ENCODE results near the gene MPPED1. TPM values are rescaled to one million over a fixed set of nuclear protein-coding genes. Genes with fewer than 3 reads are reported as not detected.

MPPED1 gene
- total RNA-seq, 2 donors from 2014 or later = 0.11 to 0.59 TPM

DNA sequence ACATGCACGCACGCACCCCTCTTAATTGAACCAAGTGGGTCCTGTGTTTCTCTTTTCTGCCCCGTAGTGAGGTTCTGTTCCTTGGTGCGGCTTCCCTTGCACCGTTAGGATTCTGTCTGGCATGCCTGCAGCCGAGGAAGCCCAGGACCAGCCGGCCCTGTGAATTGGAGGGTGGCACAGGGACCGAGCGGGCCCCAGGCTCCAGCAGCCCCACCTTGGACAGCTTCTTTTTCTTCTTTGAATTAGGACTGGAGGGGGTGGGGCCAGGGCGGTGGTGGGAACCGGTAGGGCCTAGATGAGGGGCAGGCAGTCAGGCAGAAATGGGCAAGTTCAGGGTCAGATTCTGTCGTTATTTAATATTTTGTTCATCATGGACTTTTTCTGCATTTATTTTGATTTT, 94.7 kb downstream of the MPPED1 start:
- Mint-ChIP-seq H3K4me1 (no peaks in the 10 kb centered on the region), H3K36me3 (ENCODE audit: low read depth) (no peaks in the 10 kb centered on the region), H3K27ac (no peak overlapping the region), H3K4me3 (no peak overlapping the region), H3K27me3 (ENCODE audit: insufficient read depth) (no peaks in the 10 kb centered on the region), H3K9me3 (no peaks in the 10 kb centered on the region)
- Histone ChIP-seq H3K4me1 (ENCODE audit: control insufficient read depth, insufficient read depth, low read length) (no peaks in the 10 kb centered on the region), H3K27ac (ENCODE audit: low read depth, low read length) (no peak overlapping the region), H3K36me3 (ENCODE audit: control insufficient read depth, insufficient read depth, low read length) (no peaks in the 10 kb centered on the region), H3K9ac (ENCODE audit: extremely low read depth, low read length, poor library complexity, severe bottlenecking) (no peak overlapping the region), H3K9me3 (ENCODE audit: control insufficient read depth, low read length) (no peaks in the 10 kb centered on the region), H3K27me3 (ENCODE audit: control insufficient read depth, insufficient read depth, low read length, poor library complexity, severe bottlenecking) (no peaks in the 10 kb centered on the region), H3K4me3 (ENCODE audit: low read length) (no peak overlapping the region)
- peak; percentile 30 for DNase-seq
- WGBS, 2 experiments (ENCODE audit: insufficient coverage in 1 of 2, insufficient read length in 1 of 2) = 75 to 88% methylated on average over 4 to 12 of the region's 12 CpGs
- TF ChIP-seq, protein P1, sequence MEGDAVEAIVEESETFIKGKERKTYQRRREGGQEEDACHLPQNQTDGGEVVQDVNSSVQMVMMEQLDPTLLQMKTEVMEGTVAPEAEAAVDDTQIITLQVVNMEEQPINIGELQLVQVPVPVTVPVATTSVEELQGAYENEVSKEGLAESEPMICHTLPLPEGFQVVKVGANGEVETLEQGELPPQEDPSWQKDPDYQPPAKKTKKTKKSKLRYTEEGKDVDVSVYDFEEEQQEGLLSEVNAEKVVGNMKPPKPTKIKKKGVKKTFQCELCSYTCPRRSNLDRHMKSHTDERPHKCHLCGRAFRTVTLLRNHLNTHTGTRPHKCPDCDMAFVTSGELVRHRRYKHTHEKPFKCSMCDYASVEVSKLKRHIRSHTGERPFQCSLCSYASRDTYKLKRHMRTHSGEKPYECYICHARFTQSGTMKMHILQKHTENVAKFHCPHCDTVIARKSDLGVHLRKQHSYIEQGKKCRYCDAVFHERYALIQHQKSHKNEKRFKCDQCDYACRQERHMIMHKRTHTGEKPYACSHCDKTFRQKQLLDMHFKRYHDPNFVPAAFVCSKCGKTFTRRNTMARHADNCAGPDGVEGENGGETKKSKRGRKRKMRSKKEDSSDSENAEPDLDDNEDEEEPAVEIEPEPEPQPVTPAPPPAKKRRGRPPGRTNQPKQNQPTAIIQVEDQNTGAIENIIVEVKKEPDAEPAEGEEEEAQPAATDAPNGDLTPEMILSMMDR (conservative IDR thresholded peaks at IDR 0.05) = no peak

DNA sequence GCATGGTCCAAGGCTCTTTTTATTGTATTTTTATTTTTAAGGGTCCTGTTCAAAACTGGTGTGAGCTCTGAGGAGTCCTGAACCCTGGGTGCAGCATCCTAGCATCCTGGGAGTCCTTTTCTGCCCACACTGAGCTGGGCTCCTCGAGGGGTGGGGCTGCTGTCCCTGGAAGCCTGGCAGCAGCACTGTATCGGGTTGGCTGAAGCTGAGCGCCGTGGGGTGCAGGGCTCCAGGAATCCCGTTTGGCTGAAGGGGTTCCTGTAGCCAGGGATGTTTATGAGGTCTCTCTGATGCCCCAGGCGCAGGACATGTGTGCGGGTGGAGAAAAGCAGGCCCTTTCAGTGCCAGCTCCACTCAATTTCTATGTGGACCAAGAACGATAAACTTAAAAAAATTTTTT, 95.4 kb downstream of the MPPED1 start:
- 86 to 89% methylated on average over 5 to 8 of the region's 8 CpGs for WGBS, 2 experiments (ENCODE audit: insufficient coverage in 1 of 2, insufficient read length in 1 of 2)

DNA sequence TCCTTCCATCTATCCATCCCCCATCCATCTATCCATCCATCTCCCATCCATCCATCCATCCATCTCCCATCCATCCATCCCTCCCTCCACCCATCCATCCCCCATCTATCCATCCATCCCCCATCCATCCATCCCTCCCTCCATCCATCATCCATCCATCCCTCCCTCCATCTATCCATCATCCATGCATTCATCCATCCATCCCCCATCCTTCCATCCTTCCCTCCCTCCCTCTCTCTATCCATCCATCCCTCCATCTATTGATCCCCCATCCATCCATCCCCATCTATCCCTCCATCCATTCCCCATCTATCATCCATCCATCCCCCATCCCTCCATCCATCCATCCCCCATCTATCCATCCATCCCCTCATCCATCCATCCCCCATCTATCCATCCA, 96.7 kb downstream of the MPPED1 start:
- TF ChIP-seq, protein P1 (conservative IDR thresholded peaks at IDR 0.05) = no peak
- no peaks in the 10 kb centered on the region for H3K36me3 ChIP-seq (ENCODE audit: control insufficient read depth, insufficient read depth, low read length)
- DNase-seq = no peak
- H3K27me3 ChIP-seq (ENCODE audit: control insufficient read depth, insufficient read depth, low read length, poor library complexity, severe bottlenecking) = no peaks in the 10 kb centered on the region
- Mint-ChIP-seq H3K4me1 (no peaks in the 10 kb centered on the region), H3K27me3 (ENCODE audit: insufficient read depth) (no peaks in the 10 kb centered on the region), H3K27ac (no peak overlapping the region), H3K36me3 (ENCODE audit: low read depth) (no peaks in the 10 kb centered on the region), H3K4me3 (no peak overlapping the region), H3K9me3 (no peaks in the 10 kb centered on the region)
- no peaks in the 10 kb centered on the region for H3K9me3 ChIP-seq (ENCODE audit: control insufficient read depth, low read length)
- no peak overlapping the region for H3K4me3 ChIP-seq (ENCODE audit: low read length)
- H3K9ac ChIP-seq (ENCODE audit: extremely low read depth, low read length, poor library complexity, severe bottlenecking) = no peak overlapping the region
- H3K4me1 ChIP-seq (ENCODE audit: control insufficient read depth, insufficient read depth, low read length) = no peaks in the 10 kb centered on the region
- no peak overlapping the region for H3K27ac ChIP-seq (ENCODE audit: low read depth, low read length)

More for the DNA sequence above, 95.4 kb downstream of the MPPED1 start:
- Histone ChIP-seq H3K36me3 (ENCODE audit: control insufficient read depth, insufficient read depth, low read length) (no peaks in the 10 kb centered on the region), H3K4me3 (ENCODE audit: low read length) (no peak overlapping the region), H3K4me1 (ENCODE audit: control insufficient read depth, insufficient read depth, low read length) (no peaks in the 10 kb centered on the region), H3K27ac (ENCODE audit: low read depth, low read length) (no peak overlapping the region), H3K9ac (ENCODE audit: extremely low read depth, low read length, poor library complexity, severe bottlenecking) (no peak overlapping the region), H3K9me3 (ENCODE audit: control insufficient read depth, low read length) (no peaks in the 10 kb centered on the region), H3K27me3 (ENCODE audit: control insufficient read depth, insufficient read depth, low read length, poor library complexity, severe bottlenecking) (no peaks in the 10 kb centered on the region)
- Mint-ChIP-seq H3K27ac (no peak overlapping the region), H3K4me1 (no peaks in the 10 kb centered on the region), H3K4me3 (no peak overlapping the region), H3K9me3 (no peaks in the 10 kb centered on the region), H3K27me3 (ENCODE audit: insufficient read depth) (no peaks in the 10 kb centered on the region), H3K36me3 (ENCODE audit: low read depth) (no peaks in the 10 kb centered on the region)
- TF ChIP-seq, protein P1 (conservative IDR thresholded peaks at IDR 0.05) = no peak
- no peak for DNase-seq
